ENCODE results near the gene GYPC.

GRCh38 chr2:126699018-126699417 is 43.1 kb downstream of the GYPC start:
- no peak for TF ChIP-seq POLR2AphosphoS5 (IDR thresholded peaks at IDR 0.05)
- no peak for TF ChIP-seq CTCF (IDR thresholded peaks at IDR 0.05)
- TF ChIP-seq EP300 (IDR thresholded peaks at IDR 0.05), result no peak
